HepG2 (cell line): Measurements from ENCODE around the gene EZH1. TPM values are rescaled to one million over a fixed set of nuclear protein-coding genes. Genes with fewer than 3 reads are reported as not detected.
A peak's percentile ranks its signal among the peaks of the same experiment; 100 is the strongest.

ENCODE experiments used
- ATAD3A ChIP-seq: sonication (generic); formaldehyde crosslinking; IDR thresholded peaks from 2 replicates; pipeline ENCODE4 v1.4.0; 2020; ENCODE audit warnings: missing genetic modification reagents
- CAMTA2 ChIP-seq: sonication (generic); formaldehyde crosslinking; IDR thresholded peaks from 2 replicates; pipeline ENCODE4 v1.4.0; 2020; ENCODE audit warnings: mild to moderate bottlenecking, missing genetic modification reagents, borderline replicate concordance
- ESRRA ChIP-seq: sonication (generic); formaldehyde crosslinking; IDR thresholded peaks from 2 replicates; pipeline ENCODE4 v1.5.1; 2020; ENCODE audit warnings: mild to moderate bottlenecking, low read depth, missing genetic modification reagents
- EZH2 ChIP-seq: conservative IDR thresholded peaks from 2 replicates; pipeline ENCODE4 v1.6.1; 2012; ENCODE audit warnings: mild to moderate bottlenecking, low read depth, low read length, moderate library complexity
- FOXK1 ChIP-seq: sonication (generic); formaldehyde crosslinking; IDR thresholded peaks from 2 replicates; pipeline ENCODE4 v1.4.0; 2020; ENCODE audit warnings: low read depth, missing genetic modification reagents, borderline replicate concordance
- FUBP1 ChIP-seq: sonication (generic); formaldehyde crosslinking; IDR thresholded peaks from 2 replicates; pipeline ENCODE4 v1.5.1; 2020; ENCODE audit warnings: missing genetic modification reagents, mild to moderate bottlenecking, borderline replicate concordance
- HMG20B ChIP-seq: conservative IDR thresholded peaks from 2 replicates; pipeline ENCODE4 v1.6.1; 2016; ENCODE audit warnings: missing genetic modification reagents, missing compliant biosample characterization
- HNF4A ChIP-seq: sonication (generic); formaldehyde crosslinking; IDR thresholded peaks from 2 replicates; pipeline ENCODE4 v1.4.0; 2020; ENCODE audit warnings: missing genetic modification reagents
- HOXD1 ChIP-seq: sonication (generic); formaldehyde crosslinking; IDR thresholded peaks from 2 replicates; pipeline ENCODE4 v1.5.0; 2020; ENCODE audit warnings: missing genetic modification reagents
- KDM3A ChIP-seq: IDR thresholded peaks from 2 replicates; pipeline ENCODE4 v1.6.1; 2018; ENCODE audit warnings: low read depth, missing compliant biosample characterization
- MAFG ChIP-seq: sonication (generic); formaldehyde crosslinking; IDR thresholded peaks from 2 replicates; pipeline ENCODE4 v1.5.1; 2020; ENCODE audit warnings: mild to moderate bottlenecking, missing genetic modification reagents
- MIER2 ChIP-seq: IDR thresholded peaks from 2 replicates; pipeline ENCODE4 v1.6.1; 2016; ENCODE audit warnings: missing biosample characterization, missing genetic modification reagents
- NPAS2 ChIP-seq: sonication (generic); formaldehyde crosslinking; IDR thresholded peaks from 2 replicates; pipeline ENCODE4 v1.8.0; 2022; ENCODE audit warnings: mild to moderate bottlenecking, missing genetic modification reagents, borderline replicate concordance
- NR2F1 ChIP-seq, 2 experiments: fragments of 450-650 bp in 1 of 2; formaldehyde crosslinking in 1 of 2; IDR thresholded peaks; 2 replicates each; pipeline versions ENCODE4 v1.5.0 to v1.6.1; 2016 to 2020; ENCODE audit warnings: mild to moderate bottlenecking in 1 of 2, missing compliant biosample characterization in 1 of 2, missing genetic modification reagents in 1 of 2, moderate library complexity in 1 of 2
- NR3C1 ChIP-seq: sonication (generic); formaldehyde crosslinking; IDR thresholded peaks from 2 replicates; pipeline ENCODE4 v1.4.0; 2020; ENCODE audit warnings: missing genetic modification reagents
- PCBP1 ChIP-seq: fragments of 200-400 bp; formaldehyde crosslinking; IDR thresholded peaks from 2 replicates; pipeline ENCODE4 v1.6.1; 2017; ENCODE audit warnings: mild to moderate bottlenecking, low read depth, low read length, borderline replicate concordance
- RFX1 ChIP-seq: fragments of 450-650 bp; IDR thresholded peaks from 2 replicates; pipeline ENCODE4 v1.6.1; 2017
- ZBTB8A ChIP-seq: sonication (generic); formaldehyde crosslinking; IDR thresholded peaks from 2 replicates; pipeline ENCODE4 v1.4.0; 2020; ENCODE audit warnings: mild to moderate bottlenecking, low read depth, missing genetic modification reagents, borderline replicate concordance
- ZNF121 ChIP-seq: sonication (generic); formaldehyde crosslinking; IDR thresholded peaks from 2 replicates; pipeline ENCODE4 v1.5.0; 2020; ENCODE audit warnings: mild to moderate bottlenecking, missing genetic modification reagents
- ZNF160 ChIP-seq: sonication (generic); formaldehyde crosslinking; IDR thresholded peaks from 2 replicates; pipeline ENCODE4 v1.8.0; 2022; ENCODE audit warnings: mild to moderate bottlenecking, inconsistent platforms, missing genetic modification reagents
- ZNF235 ChIP-seq: sonication (generic); formaldehyde crosslinking; IDR thresholded peaks from 2 replicates; pipeline ENCODE4 v1.8.1; 2023; ENCODE audit warnings: mild to moderate bottlenecking, missing genetic modification reagents, borderline replicate concordance
- ZNF34 ChIP-seq: sonication (generic); formaldehyde crosslinking; IDR thresholded peaks from 2 replicates; pipeline ENCODE4 v1.4.0; 2020; ENCODE audit warnings: mild to moderate bottlenecking, missing genetic modification reagents, borderline replicate concordance
- ZNF768 ChIP-seq: sonication (generic); formaldehyde crosslinking; IDR thresholded peaks from 2 replicates; pipeline ENCODE4 v1.4.0; 2020; ENCODE audit warnings: missing genetic modification reagents
- ZNF891 ChIP-seq: sonication (generic); formaldehyde crosslinking; IDR thresholded peaks from 2 replicates; pipeline ENCODE4 v1.5.0; 2020; ENCODE audit warnings: mild to moderate bottlenecking, missing genetic modification reagents
- polyA plus RNA-seq, 8 experiments: library from polyadenylated mRNA; depleted of rRNA in 3 of 8; stranded (reverse) in 7 of 8; unstranded in 1 of 8; fragments of >200 nt; fragmentation: Illumina TruSeq in 4 of 8; extraction: Trizol in 4 of 8; gene quantifications; 2 replicates each; pipeline versions ENCODE4 v1.2.1 to v1.2.3, GENCODE V29; 2011 to 2016; ENCODE audit warnings: low read depth in 4 of 8, missing spikeins in 1 of 8, mixed read lengths in 1 of 8; ENCODE audit not compliant: insufficient read depth in 1 of 8
- total RNA-seq, 5 experiments: library from RNA; depleted of rRNA; stranded (reverse); fragments of >200 nt; fragmentation: Illumina TruSeq; extraction: Trizol; gene quantifications; 2 replicates each; pipeline ENCODE4 v1.2.3, GENCODE V29; 2016; ENCODE audit warnings: low read depth in 1 of 5
- TF ChIP-seq, protein P1 (sequence below): sonication (generic); formaldehyde crosslinking; IDR thresholded peaks from 2 replicates; pipeline ENCODE4 v1.4.0; 2020; ENCODE audit warnings: missing genetic modification reagents, borderline replicate concordance
- TF ChIP-seq, protein P2 (sequence below): sonication (generic); formaldehyde crosslinking; IDR thresholded peaks from 2 replicates; pipeline ENCODE4 v1.4.0; 2020; ENCODE audit warnings: missing genetic modification reagents

EZH1 gene
- total and polyA plus RNA-seq, 2 of the 13 experiments (the other 11 are each of a cell fraction or from before 2014, with no cell fraction given) = 11.6 to 24.0 TPM

DNA sequence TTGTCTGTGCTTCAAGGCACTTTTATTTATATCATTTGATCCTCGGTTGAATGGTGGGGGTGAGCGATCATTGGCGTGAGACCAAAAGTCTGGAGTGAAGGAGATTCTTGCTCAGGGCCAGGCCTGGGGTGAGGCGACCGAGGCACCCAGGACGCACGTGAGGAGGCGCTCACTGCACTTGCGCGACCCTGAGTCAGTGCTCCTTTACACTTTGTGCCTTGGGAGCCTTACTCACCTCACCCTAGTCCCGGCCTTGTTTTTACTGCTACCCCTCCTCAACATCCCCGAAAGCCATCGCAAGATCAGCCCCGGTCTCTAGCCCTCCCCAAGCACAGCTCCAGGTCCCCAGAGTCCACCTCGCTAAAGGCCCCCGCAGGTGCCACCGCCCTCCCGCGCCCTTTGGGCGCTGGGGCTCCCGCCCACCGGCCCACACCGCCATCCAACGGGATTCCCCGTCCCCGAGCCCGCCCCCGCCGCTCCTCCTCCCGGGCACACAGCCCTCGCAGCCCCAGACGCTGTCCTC is 496 bp downstream of the EZH1 start (continued):
- no peak for TF ChIP-seq PCBP1
- no peak for TF ChIP-seq ATAD3A (CRISPR knock-in tag)
- TF ChIP-seq MIER2 (CRISPR knock-in tag) = 0 out of 2 replicates have a peak, but pooled peaks have one; percentile 44
- no peak; the same call in 1 of the 2 replicates for TF ChIP-seq ZBTB8A (CRISPR knock-in tag)
- no peak for TF ChIP-seq RFX1
- TF ChIP-seq ZNF768 (CRISPR knock-in tag) = peak; percentile 18; the same call in 1 of the 2 replicates
- TF ChIP-seq HMG20B (CRISPR knock-in tag) = no peak
- no peak for TF ChIP-seq KDM3A
- TF ChIP-seq HNF4A (CRISPR knock-in tag) = peak; percentile 42
- TF ChIP-seq ESRRA = no peak
- TF ChIP-seq, protein P1, sequence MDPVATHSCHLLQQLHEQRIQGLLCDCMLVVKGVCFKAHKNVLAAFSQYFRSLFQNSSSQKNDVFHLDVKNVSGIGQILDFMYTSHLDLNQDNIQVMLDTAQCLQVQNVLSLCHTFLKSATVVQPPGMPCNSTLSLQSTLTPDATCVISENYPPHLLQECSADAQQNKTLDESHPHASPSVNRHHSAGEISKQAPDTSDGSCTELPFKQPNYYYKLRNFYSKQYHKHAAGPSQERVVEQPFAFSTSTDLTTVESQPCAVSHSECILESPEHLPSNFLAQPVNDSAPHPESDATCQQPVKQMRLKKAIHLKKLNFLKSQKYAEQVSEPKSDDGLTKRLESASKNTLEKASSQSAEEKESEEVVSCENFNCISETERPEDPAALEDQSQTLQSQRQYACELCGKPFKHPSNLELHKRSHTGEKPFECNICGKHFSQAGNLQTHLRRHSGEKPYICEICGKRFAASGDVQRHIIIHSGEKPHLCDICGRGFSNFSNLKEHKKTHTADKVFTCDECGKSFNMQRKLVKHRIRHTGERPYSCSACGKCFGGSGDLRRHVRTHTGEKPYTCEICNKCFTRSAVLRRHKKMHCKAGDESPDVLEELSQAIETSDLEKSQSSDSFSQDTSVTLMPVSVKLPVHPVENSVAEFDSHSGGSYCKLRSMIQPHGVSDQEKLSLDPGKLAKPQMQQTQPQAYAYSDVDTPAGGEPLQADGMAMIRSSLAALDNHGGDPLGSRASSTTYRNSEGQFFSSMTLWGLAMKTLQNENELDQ (CRISPR knock-in tag) = no peak
- TF ChIP-seq ZNF235 (CRISPR knock-in tag) = no peak
- TF ChIP-seq ZNF34 (CRISPR knock-in tag) = peak; percentile 3; the same call in 1 of the 2 replicates
- TF ChIP-seq ZNF121 (CRISPR knock-in tag) = no peak
- no peak for TF ChIP-seq ZNF160 (CRISPR knock-in tag)
- no peak for TF ChIP-seq FOXK1
- no peak for TF ChIP-seq NR3C1 (CRISPR knock-in tag)
- TF ChIP-seq, protein P2, sequence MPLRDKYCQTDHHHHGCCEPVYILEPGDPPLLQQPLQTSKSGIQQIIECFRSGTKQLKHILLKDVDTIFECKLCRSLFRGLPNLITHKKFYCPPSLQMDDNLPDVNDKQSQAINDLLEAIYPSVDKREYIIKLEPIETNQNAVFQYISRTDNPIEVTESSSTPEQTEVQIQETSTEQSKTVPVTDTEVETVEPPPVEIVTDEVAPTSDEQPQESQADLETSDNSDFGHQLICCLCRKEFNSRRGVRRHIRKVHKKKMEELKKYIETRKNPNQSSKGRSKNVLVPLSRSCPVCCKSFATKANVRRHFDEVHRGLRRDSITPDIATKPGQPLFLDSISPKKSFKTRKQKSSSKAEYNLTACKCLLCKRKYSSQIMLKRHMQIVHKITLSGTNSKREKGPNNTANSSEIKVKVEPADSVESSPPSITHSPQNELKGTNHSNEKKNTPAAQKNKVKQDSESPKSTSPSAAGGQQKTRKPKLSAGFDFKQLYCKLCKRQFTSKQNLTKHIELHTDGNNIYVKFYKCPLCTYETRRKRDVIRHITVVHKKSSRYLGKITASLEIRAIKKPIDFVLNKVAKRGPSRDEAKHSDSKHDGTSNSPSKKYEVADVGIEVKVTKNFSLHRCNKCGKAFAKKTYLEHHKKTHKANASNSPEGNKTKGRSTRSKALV (CRISPR knock-in tag) = no peak
- TF ChIP-seq NPAS2 (CRISPR knock-in tag) = no peak
- peak; percentile 69; the same call in 1 of the 2 replicates for TF ChIP-seq FUBP1 (CRISPR knock-in tag)
- no peak for TF ChIP-seq MAFG (CRISPR knock-in tag)
- TF ChIP-seq EZH2 = no peak
- TF ChIP-seq NR2F1 (CRISPR knock-in tag; IDR thresholded peaks at IDR 0.05) = 0 out of 4 replicates have a peak, but pooled peaks of 1 of the 2 experiments have one; percentile 21
- peak; percentile 7 for TF ChIP-seq ZNF891 (CRISPR knock-in tag)
- TF ChIP-seq HOXD1 (CRISPR knock-in tag) = no peak
- TF ChIP-seq CAMTA2 = no peak
